WERI-Rb-1 (cell line): ENCODE measurements around the gene SLC7A10.
"Not testable (repeated sequence)": the region's sequence is repeated elsewhere in the genome, so short reads cannot be mapped to it uniquely, and the experiment has no call there.

Experiments used
- DNase-seq: peaks from one replicate; pipeline ENCODE4 v3.0.0-alpha.2; 2020
- H3K27ac ChIP-seq: fragments of 250-450 bp; sonication (Bioruptor Pico); 2 replicates; pipeline ENCODE4 v1.5.1; 2020; ENCODE audit warnings: mild to moderate bottlenecking, moderate library complexity
- H3K27me3 ChIP-seq: fragments of 250-450 bp; sonication (Bioruptor Pico); 2 replicates; pipeline ENCODE4 v1.5.1; 2021; ENCODE audit warnings: mild to moderate bottlenecking, low read depth, moderate library complexity; ENCODE audit not compliant: insufficient read depth, severe bottlenecking
- H3K36me3 ChIP-seq: fragments of 250-450 bp; sonication (Bioruptor Pico); 2 replicates; pipeline ENCODE4 v1.5.1; 2020; ENCODE audit warnings: mild to moderate bottlenecking, moderate library complexity
- H3K4me3 ChIP-seq: 2 replicates; pipeline ENCODE4 v1.5.1; 2011; ENCODE audit warnings: low read depth, mild to moderate bottlenecking, control low read depth, low read length
- H3K9me3 ChIP-seq: fragments of 250-450 bp; sonication (Bioruptor Pico); 2 replicates; pipeline ENCODE4 v1.5.1; 2021; ENCODE audit warnings: mild to moderate bottlenecking, moderate library complexity; ENCODE audit not compliant: severe bottlenecking
- CTCF ChIP-seq: IDR thresholded peaks from 2 replicates; pipeline ENCODE4 v1.5.1; 2011; ENCODE audit warnings: low read depth, mild to moderate bottlenecking, control low read depth, inconsistent platforms, low read length

Gene SLC7A10

GRCh38 chr19:33171916-33172359, 53.7 kb downstream of the SLC7A10 start:
- no peak for DNase-seq
- Histone ChIP-seq H3K9me3 (peaks cover 2% of the 10 kb centered on the region), H3K27me3 (no peaks in the 10 kb centered on the region), H3K4me3 (no peak overlapping the region), H3K36me3 (no peaks in the 10 kb centered on the region), H3K27ac (no peak overlapping the region)
- TF ChIP-seq CTCF, result no peak

- DNase-seq, result no peak
- H3K4me3 ChIP-seq, result no peak overlapping the region
These were observed 54.3 kb downstream of the SLC7A10 start for GRCh38 chr19:33171222-33171795.

GRCh38 chr19:33168528-33168927, 57.1 kb downstream of the SLC7A10 start:
- H3K9me3 ChIP-seq, result peaks cover 2% of the 10 kb centered on the region
- H3K4me3 ChIP-seq, result no peak overlapping the region
- DNase-seq, result no peak
- H3K27ac ChIP-seq, result no peak overlapping the region
- H3K27me3 ChIP-seq, result no peaks in the 10 kb centered on the region
- no peaks in the 10 kb centered on the region for H3K36me3 ChIP-seq
- TF ChIP-seq CTCF, result no peak

More at GRCh38 chr19:33171222-33171795, 54.3 kb downstream of the SLC7A10 start:
- no peak for TF ChIP-seq CTCF
- no peak overlapping the region for H3K27ac ChIP-seq
- H3K9me3 ChIP-seq, result peaks cover 2% of the 10 kb centered on the region
- no peaks in the 10 kb centered on the region for H3K27me3 ChIP-seq
- H3K36me3 ChIP-seq, result no peaks in the 10 kb centered on the region

GRCh38 chr19:33167438-33167837, 58.2 kb downstream of the SLC7A10 start:
- H3K36me3 ChIP-seq, result no peaks in the 10 kb centered on the region
- no peaks in the 10 kb centered on the region for H3K27me3 ChIP-seq
- TF ChIP-seq CTCF, result no peak
- H3K27ac ChIP-seq, result no peak overlapping the region
- DNase-seq, result no peak
- no peak overlapping the region for H3K4me3 ChIP-seq
- H3K9me3 ChIP-seq, result peaks cover 2% of the 10 kb centered on the region

- not testable (repeated sequence) for H3K27me3 ChIP-seq, H3K4me3 ChIP-seq, DNase-seq
These were observed 59.6 kb downstream of the SLC7A10 start for GRCh38 chr19:33166037-33166436.

GRCh38 chr19:33163481-33163880, 62.2 kb downstream of the SLC7A10 start:
- H3K9me3 ChIP-seq, result peaks cover 2% of the 10 kb centered on the region
- no peak for DNase-seq
- no peaks in the 10 kb centered on the region for H3K27me3 ChIP-seq
- H3K27ac ChIP-seq, result no peak overlapping the region
- no peak overlapping the region for H3K4me3 ChIP-seq
- TF ChIP-seq CTCF, result no peak
- no peaks in the 10 kb centered on the region for H3K36me3 ChIP-seq

More at GRCh38 chr19:33166037-33166436, 59.6 kb downstream of the SLC7A10 start:
- not testable (repeated sequence) for H3K27ac ChIP-seq, H3K9me3 ChIP-seq, H3K36me3 ChIP-seq
